Psoas muscle (tissue), 8 donors: ENCODE results near the gene NAPA. TPM values are rescaled to one million over a fixed set of nuclear protein-coding genes. Genes with fewer than 3 reads are reported as not detected.

Experiments
- ATAC-seq, 4 donors: fragments of 200-7000 bp; cut with Tn5 transposase; one replicate each; pipeline ENCODE4 v1.9.1; 2020; ENCODE audit warnings: moderate library complexity in 3 of 4, mild to moderate bottlenecking in 2 of 4
- DNase-seq, 2 donors: peaks; one replicate each; pipeline ENCODE4 v3.0.0-alpha.2; 2020
- H3K27ac ChIP-seq: fragments of 200-600 bp; one replicate; pipeline ENCODE4 v1.8.0; 2022
- H3K27me3 ChIP-seq, 3 donors: fragments of 200-600 bp in 1 of 3; one replicate each; pipeline versions ENCODE4 v1.6.1 to v1.8.0; 2013 to 2022; ENCODE audit warnings: low read length in 2 of 3, mild to moderate bottlenecking in 2 of 3, moderate library complexity in 1 of 3; ENCODE audit not compliant: insufficient read depth in 3 of 3
- H3K36me3 ChIP-seq, 2 donors: fragments of 200-600 bp in 1 of 2; one replicate each; pipeline versions ENCODE4 v1.6.1 to v1.8.0; 2013 to 2022; ENCODE audit warnings: low read depth in 1 of 2, mild to moderate bottlenecking in 1 of 2, moderate library complexity in 1 of 2; ENCODE audit not compliant: insufficient read depth in 1 of 2
- H3K4me1 ChIP-seq: fragments of 200-600 bp; one replicate; pipeline ENCODE4 v1.8.0; 2022
- H3K4me3 ChIP-seq: fragments of 200-600 bp; one replicate; pipeline ENCODE4 v1.8.0; 2022; ENCODE audit warnings: mild to moderate bottlenecking
- H3K9me3 ChIP-seq: fragments of 200-600 bp; one replicate; pipeline ENCODE4 v1.8.0; 2022
- CTCF ChIP-seq: fragments of 200-600 bp; IDR thresholded peaks from one replicate; pipeline ENCODE4 v1.8.0; 2022; ENCODE audit warnings: antibody characterized with exemption
- WGBS, 3 donors: extraction: QIAGEN DNeasy Blood & Tissue Kit; methylation state at CpG; one replicate each; pipeline versions ENCODE4 v1.1.6 to v1.1.7; 2013; 5-methylcytosine and 5-hydroxymethylcytosine counted together
- intact Hi-C, 2 donors: fragments of 100-400 bp; cut with DNase I; formaldehyde crosslinking; loops; one replicate each; pipeline versions ENCODE4 v1.11.0 to v1.14.2; 2022
- polyA plus RNA-seq, 3 donors: library from polyadenylated mRNA; stranded (reverse); fragments of 200-250 nt; gene quantifications; one replicate each; pipeline ENCODE4 v1.2.3, GENCODE V29; 2013
- total RNA-seq, 4 donors: library from RNA; stranded (reverse); fragmentation: NEBNext Ultra II Directional in 2 of 4; extraction: Animal tissue kit (Norgen Biotek cat#: 25700) in 2 of 4; gene quantifications; one replicate each; pipeline versions ENCODE4 v1.2.1 to v1.2.4, GENCODE V29; 2021 to 2023
- donor health status: healthy with polysubstance abuse.
- donor health status: DM: no; HTN: no; CAD: no; lungs with moderate emphysema.
- donor health status: Bipolar disorder and iron deficiency.
- donor health status: healthy.
- donor health status: DM: yes; HTN: yes; CAD: no.
- donor health status: DM: no; HTN: no; CAD: no.
- donor health status: DM: no; HTN: no; CAD: no.
- donor health status: DM: yes; HTN: yes; CAD: no.

Gene NAPA
- total and polyA plus RNA-seq, 7 donors, result 103 to 182 (median 124) TPM

- intact Hi-C loops, result loop anchor here (5.0 kb wide), 2 partner anchors 43 to 163 kb away; no protein-coding TSS in a partner anchor
- DNase-seq, result no peak
- no peaks in the 10 kb centered on the region for H3K4me1 ChIP-seq
Measured at GRCh38 chr19:47534628-47535027, 19.8 kb upstream of the NAPA start.

GRCh38 chr19:47531640-47532387 lies 17.0 kb upstream of the NAPA start:
- H3K36me3 ChIP-seq, result no peaks in the 10 kb centered on the region
- WGBS, 3 donors, result 43 to 53% (median 46%) methylated on average over 14 of the region's 14 CpGs
- intact Hi-C loops, result no loop called here
- no peak overlapping the region for H3K4me3 ChIP-seq
- ATAC-seq (no peak), DNase-seq (no peak)
- H3K27ac ChIP-seq, result no peak overlapping the region
- peaks cover 0 to 10% (median 1%) of the 10 kb centered on the region in 3 donors for H3K27me3 ChIP-seq
- no peaks in the 10 kb centered on the region for H3K9me3 ChIP-seq
- TF ChIP-seq CTCF, result no peak
- H3K4me1 ChIP-seq, result no peaks in the 10 kb centered on the region

More at GRCh38 chr19:47534628-47535027, 19.8 kb upstream of the NAPA start:
- 53 to 74% (median 65%) methylated on average over 1 of the region's 1 CpG for WGBS, 3 donors
- no peak overlapping the region for H3K4me3 ChIP-seq
- ATAC-seq, result no peak
- no peak overlapping the region for H3K27ac ChIP-seq
- no peaks in the 10 kb centered on the region for H3K9me3 ChIP-seq
- no peaks in the 10 kb centered on the region for H3K36me3 ChIP-seq
- no peak for TF ChIP-seq CTCF
- peaks cover 0 to 10% (median 1%) of the 10 kb centered on the region in 3 donors for H3K27me3 ChIP-seq

GRCh38 chr19:47529018-47529742 lies 14.3 kb upstream of the NAPA start:
- Histone ChIP-seq H3K27me3 (peaks cover 0 to 10% (median 1%) of the 10 kb centered on the region in 3 donors), H3K36me3 (no peaks in the 10 kb centered on the region), H3K4me3 (no peak overlapping the region), H3K27ac (no peak overlapping the region), H3K4me1 (no peaks in the 10 kb centered on the region), H3K9me3 (no peaks in the 10 kb centered on the region)
- no peak for TF ChIP-seq CTCF
- 72 to 77% (median 76%) methylated on average over 16 of the region's 16 CpGs for WGBS, 3 donors
- ATAC-seq (no peak), DNase-seq (no peak)
- intact Hi-C loops, result no loop called here

GRCh38 chr19:47526798-47527197 lies 11.9 kb upstream of the NAPA start:
- 79 to 80% (median 80%) methylated on average over 3 of the region's 3 CpGs for WGBS, 3 donors
- peaks cover 0 to 7% (median 3%) of the 10 kb centered on the region in 3 donors for H3K27me3 ChIP-seq
- DNase-seq (no peak), ATAC-seq (no peak)
- TF ChIP-seq CTCF, result no peak
- H3K4me3 ChIP-seq, result no peak overlapping the region
- intact Hi-C loops, result no loop called here
- peaks cover 5% of the 10 kb centered on the region for H3K4me1 ChIP-seq
- H3K27ac ChIP-seq, result no peak overlapping the region
- no peaks in the 10 kb centered on the region for H3K36me3 ChIP-seq
- H3K9me3 ChIP-seq, result no peaks in the 10 kb centered on the region
